SK-N-SH treated with all-trans-retinoic acid at 6 μM for 48 hours (cell line): ENCODE results near the gene ANKRD33B.

Experiments used
- BACH2 ChIP-seq: fragments of 250-450 bp; sonication (Bioruptor Pico); IDR thresholded peaks from 2 replicates; pipeline ENCODE4 v1.9.0; 2021; ENCODE audit warnings: mild to moderate bottlenecking, borderline replicate concordance
- PATZ1 ChIP-seq: fragments of 250-450 bp; sonication (Bioruptor Pico); IDR thresholded peaks from 2 replicates; pipeline ENCODE4 v1.8.0; 2020; ENCODE audit warnings: mild to moderate bottlenecking, moderate library complexity, borderline replicate concordance
- RARB ChIP-seq: fragments of 250-450 bp; sonication (Bioruptor Pico); IDR thresholded peaks from 2 replicates; pipeline ENCODE4 v1.8.0; 2021; ENCODE audit warnings: mild to moderate bottlenecking, moderate library complexity
- ZC3H10 ChIP-seq: fragments of 250-450 bp; sonication (Bioruptor Pico); IDR thresholded peaks from 2 replicates; pipeline ENCODE4 v1.5.1; 2021; ENCODE audit warnings: mild to moderate bottlenecking, moderate library complexity
- ZFP3 ChIP-seq: fragments of 250-450 bp; sonication (Bioruptor Pico); IDR thresholded peaks from 2 replicates; pipeline ENCODE4 v1.5.0; 2020; ENCODE audit warnings: mild to moderate bottlenecking, moderate library complexity
- ZFP30 ChIP-seq: fragments of 450-650 bp; formaldehyde crosslinking; IDR thresholded peaks from 2 replicates; pipeline ENCODE4 v1.5.0; 2022; ENCODE audit warnings: mild to moderate bottlenecking, moderate library complexity
- ZNF565 ChIP-seq: fragments of 450-650 bp; formaldehyde crosslinking; conservative IDR thresholded peaks from 2 replicates; pipeline ENCODE4 v1.5.0; 2020; ENCODE audit warnings: low read depth, mild to moderate bottlenecking, moderate library complexity
- TF ChIP-seq, protein P1 (sequence below): fragments of 250-450 bp; sonication (Bioruptor Pico); IDR thresholded peaks from 2 replicates; pipeline ENCODE4 v1.5.1; 2020; ENCODE audit warnings: low read depth, mild to moderate bottlenecking, moderate library complexity

DNA sequence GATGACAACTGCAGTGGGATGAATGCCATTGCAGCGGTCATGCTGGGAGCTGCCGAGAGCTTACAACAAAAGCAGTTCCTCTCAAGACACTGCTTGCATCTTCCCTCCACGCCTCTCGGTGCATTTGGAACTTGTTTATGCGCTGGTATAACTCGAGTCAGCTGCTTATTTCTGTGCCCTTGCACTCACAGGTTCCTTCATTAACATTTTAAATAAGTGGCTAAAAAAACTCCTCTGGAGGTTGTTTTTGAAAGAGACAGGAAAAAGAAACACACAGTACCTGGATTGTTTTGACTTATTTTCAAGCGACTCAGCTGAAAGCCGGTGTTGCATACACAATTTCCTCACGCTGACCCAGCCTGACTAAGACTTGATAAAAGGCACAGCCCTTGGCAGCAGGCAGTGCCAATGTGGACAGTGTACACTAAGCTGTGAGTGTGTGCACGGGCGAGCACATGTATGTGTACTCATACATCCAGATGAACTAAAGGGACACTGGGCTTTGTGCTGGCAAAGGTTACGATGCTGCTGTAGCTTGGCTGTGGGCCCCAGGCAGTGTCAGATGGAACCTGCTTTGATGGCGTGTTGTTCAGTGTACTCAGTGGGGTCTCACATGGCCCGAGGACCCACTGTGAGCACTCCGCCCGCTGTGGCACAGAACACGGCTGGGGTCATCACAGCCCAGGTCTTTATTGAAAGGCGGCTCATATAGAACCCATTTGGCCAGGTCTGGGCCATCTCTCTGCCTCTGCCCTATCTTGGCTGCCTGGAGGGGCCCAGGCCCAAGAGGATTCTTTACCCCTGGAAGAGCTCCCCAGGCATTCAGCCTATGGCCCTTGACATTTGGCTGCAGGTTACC lies 92.3 kb downstream of the ANKRD33B start:
- no peak for TF ChIP-seq RARB (CRISPR knock-in tag)
- TF ChIP-seq BACH2 (CRISPR knock-in tag), result no peak
- no peak for TF ChIP-seq ZFP30
- no peak for TF ChIP-seq ZNF565 (CRISPR knock-in tag)
- TF ChIP-seq, protein P1, sequence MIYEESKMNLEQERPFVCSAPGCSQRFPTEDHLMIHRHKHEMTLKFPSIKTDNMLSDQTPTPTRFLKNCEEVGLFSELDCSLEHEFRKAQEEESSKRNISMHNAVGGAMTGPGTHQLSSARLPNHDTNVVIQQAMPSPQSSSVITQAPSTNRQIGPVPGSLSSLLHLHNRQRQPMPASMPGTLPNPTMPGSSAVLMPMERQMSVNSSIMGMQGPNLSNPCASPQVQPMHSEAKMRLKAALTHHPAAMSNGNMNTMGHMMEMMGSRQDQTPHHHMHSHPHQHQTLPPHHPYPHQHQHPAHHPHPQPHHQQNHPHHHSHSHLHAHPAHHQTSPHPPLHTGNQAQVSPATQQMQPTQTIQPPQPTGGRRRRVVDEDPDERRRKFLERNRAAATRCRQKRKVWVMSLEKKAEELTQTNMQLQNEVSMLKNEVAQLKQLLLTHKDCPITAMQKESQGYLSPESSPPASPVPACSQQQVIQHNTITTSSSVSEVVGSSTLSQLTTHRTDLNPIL (CRISPR knock-in tag), result no peak
- no peak for TF ChIP-seq PATZ1 (CRISPR knock-in tag)
- TF ChIP-seq ZFP3 (CRISPR knock-in tag), result no peak
- no peak for TF ChIP-seq ZC3H10 (CRISPR knock-in tag)
